Right hindlimb (tissue), 1 donor: Measurements from ENCODE around the gene HSD17B8.

Source experiments
- DNase-seq: peaks from one replicate; pipeline ENCODE4 v3.0.0-alpha.2; 2018

The HSD17B8 gene

GRCh38 chr6:33171880-33172687, 32.4 kb upstream of the HSD17B8 start:
- DNase-seq = no peak

GRCh38 chr6:33172688-33173534, 31.5 kb upstream of the HSD17B8 start:
- peak; percentile 24 for DNase-seq

GRCh38 chr6:33173535-33174180, 30.8 kb upstream of the HSD17B8 start:
- peak; percentile 20 for DNase-seq

GRCh38 chr6:33174784-33175183, 29.7 kb upstream of the HSD17B8 start:
- peak; percentile 11 for DNase-seq

- peak; percentile 13 for DNase-seq
Measured at GRCh38 chr6:33175436-33176069, 28.9 kb upstream of the HSD17B8 start.

GRCh38 chr6:33176906-33177305, 27.5 kb upstream of the HSD17B8 start:
- DNase-seq = no peak

GRCh38 chr6:33177552-33178446, 26.7 kb upstream of the HSD17B8 start:
- peak; percentile 75 for DNase-seq

- DNase-seq = no peak
Measured at GRCh38 chr6:33178755-33179475, 25.5 kb upstream of the HSD17B8 start.

GRCh38 chr6:33181141-33181540, 23.3 kb upstream of the HSD17B8 start:
- DNase-seq = no peak

GRCh38 chr6:33183071-33183683, 21.3 kb upstream of the HSD17B8 start:
- no peak for DNase-seq

GRCh38 chr6:33185190-33185589, 19.3 kb upstream of the HSD17B8 start:
- DNase-seq = no peak

- no peak for DNase-seq
Measured at GRCh38 chr6:33185654-33186187, 18.7 kb upstream of the HSD17B8 start.

- no peak for DNase-seq
Measured at GRCh38 chr6:33187809-33188208, 16.6 kb upstream of the HSD17B8 start.

- no peak for DNase-seq
Measured at GRCh38 chr6:33189164-33189563, 15.3 kb upstream of the HSD17B8 start.

- DNase-seq = peak; percentile 65
Measured at GRCh38 chr6:33189625-33190448, 14.6 kb upstream of the HSD17B8 start.

- DNase-seq = peak; percentile 65
Measured at GRCh38 chr6:33190504-33191107, 13.8 kb upstream of the HSD17B8 start.

- DNase-seq = peak; percentile 72
Measured at GRCh38 chr6:33191383-33192104, 12.9 kb upstream of the HSD17B8 start.

- peak; percentile 63 for DNase-seq
Measured at GRCh38 chr6:33192105-33192646, 12.3 kb upstream of the HSD17B8 start, which contains the start of gene COL11A2. TSS of gene COL11A2 (minus strand) at chr6:33192467. CDS start at chr6:33192240, 227 bp downstream.
